Measurements from ENCODE around the gene CDK18. TPM values are rescaled to one million over a fixed set of nuclear protein-coding genes. Genes with fewer than 3 reads are reported as not detected.

The CDK18 gene
- total and polyA plus RNA-seq, 9 of the 15 experiments (the other 6 are each of a cell fraction or from before 2014, with no cell fraction given): 0.05 to 0.69 (median 0.17) TPM; not detected in 2

DNA sequence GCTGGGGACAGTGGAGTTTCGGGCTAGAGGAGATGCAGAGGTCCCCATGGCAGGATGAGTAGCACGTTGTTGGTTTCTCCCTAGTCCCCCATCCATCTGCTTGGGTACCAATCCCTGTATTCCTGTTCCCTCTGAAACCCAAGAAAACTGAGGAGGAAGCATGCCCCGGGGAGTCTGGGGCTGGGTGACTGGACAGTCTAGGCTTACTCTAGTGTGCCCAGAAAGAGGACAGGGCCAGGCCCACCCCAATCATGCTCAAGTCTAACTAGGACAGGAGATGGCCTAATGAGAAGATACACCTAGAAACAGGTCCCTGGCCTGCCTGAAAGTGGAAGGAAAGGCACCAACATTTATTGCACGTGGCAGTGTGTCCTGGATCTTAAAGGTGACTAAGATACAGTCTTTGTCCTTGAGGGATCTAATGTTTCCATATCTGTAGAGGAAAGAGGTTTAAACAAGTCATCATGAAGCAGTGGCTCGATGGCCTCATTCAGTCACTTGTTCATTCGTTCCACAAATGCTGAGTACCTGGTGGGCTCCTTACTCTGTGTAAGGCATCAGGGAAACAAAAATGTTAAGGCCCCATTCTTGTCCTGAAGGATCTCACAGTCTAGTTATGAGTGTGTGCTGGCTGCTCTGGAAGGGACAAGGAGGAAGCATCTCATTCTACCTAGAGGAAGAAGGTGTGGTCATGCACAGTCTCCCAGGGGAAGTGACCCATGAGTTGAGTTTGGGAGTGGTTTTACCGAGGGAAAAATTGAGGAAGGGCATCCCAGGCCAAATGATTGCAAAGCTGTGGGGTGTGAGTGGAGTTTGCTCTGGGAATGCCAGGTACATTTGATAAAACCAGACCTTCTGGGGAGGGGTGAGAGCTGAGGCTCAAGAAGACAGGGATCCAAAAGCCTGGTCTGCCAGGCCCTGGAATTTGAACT is 10.0 kb downstream of the CDK18 start:
- CTCF ChIA-PET (ENCODE audit: low intra/inter-chr PET ratio): interaction anchor here (0.7 kb wide), 1 partner anchor 189 kb away, joined by 4 read pairs; no protein-coding TSS in a partner anchor
- Histone ChIP-seq H3K27ac (ENCODE audit: extremely low read depth, low read depth, low read length) (no peak overlapping the region), H3K4me3 (no peak overlapping the region), H2AFZ (ENCODE audit: low read depth, low read length) (no peak overlapping the region), H3K9me1 (ENCODE audit: control insufficient read depth, insufficient read depth, low read length) (no peaks in the 10 kb centered on the region), H3K27me3 (ENCODE audit: control insufficient read depth in 2 of 2, insufficient read depth in 2 of 2, low read length in 2 of 2) (peaks cover 6 to 39% of the 10 kb centered on the region in 2 experiments; a peak in 4 of 5 replicates), H3K79me2 (ENCODE audit: control insufficient read depth, insufficient read depth, low read length) (no peaks in the 10 kb centered on the region), H3K4me1 (replicated peaks in 1 of 2; ENCODE audit: control insufficient read depth in 2 of 2, insufficient read depth in 2 of 2, low read length in 2 of 2) (peaks cover 0 to 5% of the 10 kb centered on the region in 2 experiments; a peak in 2 of 5 replicates), H3K4me2 (ENCODE audit: insufficient read depth, low read length) (no peak overlapping the region), H3K36me3 (ENCODE audit: control insufficient read depth, insufficient read depth, low read length) (no peaks in the 10 kb centered on the region), H4K20me1 (replicated peaks; ENCODE audit: control insufficient read depth, insufficient read depth, low read length) (0 out of 2 replicates have a peak, but pooled peaks cover 9% of the 10 kb centered on the region), H3K9ac (ENCODE audit: insufficient read depth in 1 of 2, low read depth in 2 of 2, low read length in 2 of 2) (no peak overlapping the region), H3K9me3 (replicated peaks; ENCODE audit: control insufficient read depth, insufficient read depth, low read depth, low read length) (no peaks in the 10 kb centered on the region)
- TF ChIP-seq PRMT5 (CRISPR knock-in tag; IDR thresholded peaks at IDR 0.05): no peak
- TF ChIP-seq ZFPM2 (CRISPR knock-in tag; IDR thresholded peaks at IDR 0.05): no peak
- TF ChIP-seq TSC22D4 (tag; IDR thresholded peaks at IDR 0.05): no peak
- no peak for TF ChIP-seq SRSF7 (optimal IDR thresholded peaks at IDR 0.05; ENCODE audit: low read depth, low read length)
- no peak for TF ChIP-seq RFX1 (IDR thresholded peaks at IDR 0.05)
- TF ChIP-seq, protein P1, sequence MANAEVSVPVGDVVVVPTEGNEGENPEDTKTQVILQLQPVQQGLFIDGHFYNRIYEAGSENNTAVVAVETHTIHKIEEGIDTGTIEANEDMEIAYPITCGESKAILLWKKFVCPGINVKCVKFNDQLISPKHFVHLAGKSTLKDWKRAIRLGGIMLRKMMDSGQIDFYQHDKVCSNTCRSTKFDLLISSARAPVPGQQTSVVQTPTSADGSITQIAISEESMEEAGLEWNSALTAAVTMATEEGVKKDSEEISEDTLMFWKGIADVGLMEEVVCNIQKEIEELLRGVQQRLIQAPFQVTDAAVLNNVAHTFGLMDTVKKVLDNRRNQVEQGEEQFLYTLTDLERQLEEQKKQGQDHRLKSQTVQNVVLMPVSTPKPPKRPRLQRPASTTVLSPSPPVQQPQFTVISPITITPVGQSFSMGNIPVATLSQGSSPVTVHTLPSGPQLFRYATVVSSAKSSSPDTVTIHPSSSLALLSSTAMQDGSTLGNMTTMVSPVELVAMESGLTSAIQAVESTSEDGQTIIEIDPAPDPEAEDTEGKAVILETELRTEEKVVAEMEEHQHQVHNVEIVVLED (CRISPR knock-in tag; IDR thresholded peaks at IDR 0.05): no peak
- TF ChIP-seq RFX5 (IDR thresholded peaks at IDR 0.05; ENCODE audit: low read depth, low read length): no peak
- TF ChIP-seq BRCA1 (IDR thresholded peaks at IDR 0.05): no peak
- TF ChIP-seq BRCA1 (CRISPR knock-in tag; IDR thresholded peaks at IDR 0.05): no peak
- no peak for TF ChIP-seq GTF2E2 (tag; IDR thresholded peaks at IDR 0.05)
- TF ChIP-seq PTBP1 (IDR thresholded peaks at IDR 0.05; ENCODE audit: low read depth, low read length): no peak
- no peak for TF ChIP-seq FOXJ3 (CRISPR knock-in tag; IDR thresholded peaks at IDR 0.05)
- no peak for TF ChIP-seq EP400 (IDR thresholded peaks at IDR 0.05)
- POLR2A ChIA-PET: no interaction called here
- no TSS peak for BruUV-seq (replicated peaks)
- in situ Hi-C loops (cut with MboI) (no loop called here), intact Hi-C loops (cut with micrococcal nuclease) (no loop called here)
- no peak for ATAC-seq
- FAIRE-seq: no peak
- no peak for DNase-seq (ENCODE audit: extremely low read depth in 1 of 4, low spot score in 3 of 4)
- WGBS (ENCODE audit: insufficient coverage, low coverage, missing lambda C conversion rate): 3% methylated on average over 7 of the region's 7 CpGs
